ENCODE measurements around the gene MYO18B.

DNA sequence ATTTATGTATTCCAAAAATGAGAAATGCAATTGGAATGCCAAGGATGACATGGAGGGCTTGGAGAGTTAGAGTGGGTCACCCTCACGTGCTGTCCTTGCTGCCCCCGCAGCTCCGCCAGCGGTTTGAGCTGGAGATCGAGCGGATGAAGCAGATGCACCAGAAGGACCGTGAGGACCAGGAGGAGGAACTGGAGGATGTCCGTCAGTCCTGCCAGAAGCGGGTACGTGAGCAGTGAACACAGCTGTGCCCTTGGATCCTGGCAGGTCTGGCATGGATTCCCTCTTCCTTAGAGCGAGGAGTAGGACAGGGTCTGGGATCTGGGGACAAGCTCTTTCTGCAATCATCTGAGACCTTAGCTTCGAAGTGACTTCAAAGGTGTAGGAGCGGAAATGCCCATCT, 166.2 kb downstream of the MYO18B start:
- TF ChIP-seq REST (IDR thresholded peaks at IDR 0.05; ENCODE audit: low read depth) (no peak), YY1 (IDR thresholded peaks at IDR 0.05; ENCODE audit: low read depth) (no peak)
